HG03175 (cell line): ENCODE results near the gene POFUT2.
"Not testable (repeated sequence)": the region's sequence is repeated elsewhere in the genome, so short reads cannot be mapped to it uniquely, and the experiment has no call there.

Experiments
- ATAC-seq: cut with Tn5 transposase; IDR thresholded peaks from one replicate; pipeline ENCODE4 v1.9.1; 2021; ENCODE audit warnings: mild to moderate bottlenecking, moderate library complexity; ENCODE audit not compliant: unreplicated experiment

The POFUT2 gene

DNA sequence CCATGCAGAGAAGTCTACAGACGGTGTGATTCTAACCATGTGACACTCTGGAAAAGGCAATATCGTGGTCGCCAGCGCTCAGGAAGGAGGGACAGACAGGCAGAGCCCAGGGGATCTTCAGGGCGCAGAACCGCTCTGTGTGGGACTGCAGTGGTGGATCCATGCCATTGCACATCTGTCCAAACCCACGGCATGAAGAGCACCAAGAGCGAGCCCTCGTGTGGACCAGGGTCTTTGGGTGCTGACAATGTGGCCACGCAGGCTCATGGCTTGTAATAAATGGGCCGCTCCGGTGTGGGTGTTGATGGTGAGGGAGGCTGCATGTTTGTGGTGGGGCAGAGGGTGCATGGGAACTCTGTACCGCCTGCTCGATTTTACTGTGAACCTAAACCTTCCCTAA, 25.3 kb upstream of the POFUT2 start:
- no peak for ATAC-seq

DNA sequence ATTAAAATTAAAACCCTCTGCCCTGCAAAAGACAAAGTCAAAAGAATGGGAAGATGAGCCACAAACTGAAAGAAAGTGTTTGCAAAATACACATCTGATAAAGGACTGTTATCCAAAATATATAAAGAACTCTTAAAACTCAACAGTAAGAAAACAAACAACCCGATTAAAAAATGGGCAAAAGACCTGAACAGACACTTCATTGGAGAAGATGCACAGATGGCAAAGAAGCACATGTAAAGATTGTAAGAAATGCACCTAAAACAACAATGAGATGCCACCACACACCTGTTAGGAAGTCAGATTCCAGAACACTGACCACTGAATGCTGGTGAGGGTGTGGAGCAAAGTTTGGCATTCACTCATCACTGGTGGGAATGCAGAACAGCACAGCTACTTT, 24.6 kb upstream of the POFUT2 start:
- no peak for ATAC-seq

DNA sequence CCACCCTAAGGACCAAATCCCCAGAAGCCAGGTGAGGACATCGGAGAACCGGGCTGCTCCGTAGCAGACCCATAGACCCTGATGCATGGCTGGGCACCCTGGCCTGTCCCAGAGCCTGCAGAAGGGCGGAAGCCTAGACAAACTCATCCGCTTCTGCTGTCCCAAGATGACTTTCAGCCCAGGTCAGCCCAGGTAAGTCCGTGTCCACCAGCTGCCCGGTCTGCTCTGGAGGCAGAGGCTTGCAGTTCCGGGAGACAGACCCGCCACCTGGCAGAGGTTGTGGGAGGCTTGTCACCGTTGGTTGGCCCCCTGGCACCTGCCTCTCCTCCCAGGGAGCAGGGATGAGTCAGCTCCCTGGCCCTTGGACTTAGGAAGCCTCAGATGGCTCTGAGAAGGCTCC, 22.8 kb upstream of the POFUT2 start:
- no peak for ATAC-seq

DNA sequence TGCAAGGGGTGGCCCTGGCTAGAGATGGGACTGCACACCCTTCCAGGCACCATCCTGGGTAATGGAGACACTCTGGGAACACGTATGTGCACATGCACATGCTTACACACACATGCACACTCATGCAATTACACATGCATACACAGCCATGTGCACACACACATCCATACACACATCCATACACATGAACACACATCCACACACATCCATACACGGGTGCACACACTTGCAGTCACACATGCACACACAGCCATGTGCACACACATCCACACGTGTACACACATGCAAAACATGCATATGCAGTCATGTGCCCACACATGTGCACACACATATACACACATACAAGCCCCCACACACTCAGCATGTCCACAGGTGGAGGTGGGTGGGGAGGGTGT, 22.3 kb upstream of the POFUT2 start:
- ATAC-seq, result no peak

DNA sequence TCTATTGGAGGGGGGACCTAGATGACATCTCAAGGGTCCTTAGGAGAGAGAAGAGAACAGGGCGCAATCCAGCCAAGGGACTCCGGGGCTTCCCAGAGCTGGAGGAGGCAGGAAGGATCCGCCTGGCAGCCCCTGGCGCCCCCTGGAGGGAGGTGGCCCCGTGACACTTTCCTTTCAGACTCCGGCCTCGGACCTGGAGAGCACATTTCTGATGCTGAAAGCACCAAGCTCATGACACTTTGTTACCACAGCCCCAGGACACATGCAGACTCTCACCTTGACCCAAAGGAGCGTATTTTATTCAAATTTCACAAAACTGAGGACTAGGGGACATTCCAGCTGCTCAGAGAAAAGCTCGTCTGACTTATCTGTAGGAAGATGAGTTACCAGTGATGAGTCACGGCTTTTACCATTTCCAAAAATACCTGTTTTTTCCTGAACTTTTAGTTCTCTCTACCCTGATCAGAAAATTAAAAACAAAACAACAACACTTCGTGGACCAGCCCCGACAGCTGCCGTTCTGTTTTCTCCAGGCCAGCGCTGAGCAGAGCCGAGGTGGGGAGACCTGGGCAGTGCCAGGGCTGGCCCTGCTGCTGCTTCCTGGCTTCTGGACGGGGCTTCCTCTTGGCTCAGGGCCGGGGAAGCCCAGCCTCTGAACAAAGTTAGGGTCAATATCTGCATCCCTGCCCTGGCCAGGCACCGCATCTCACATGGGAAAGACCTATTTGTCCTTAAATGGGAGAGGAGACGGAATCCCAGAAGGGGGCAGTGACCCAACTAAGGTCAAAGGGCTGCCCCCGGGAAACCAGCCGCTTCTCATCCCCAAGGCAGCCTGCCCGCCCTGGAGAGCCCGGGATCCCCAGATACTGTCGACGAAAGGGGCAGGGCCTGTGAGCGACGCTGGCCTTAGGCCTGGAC, 21.6 kb upstream of the POFUT2 start:
- ATAC-seq, result no peak

DNA sequence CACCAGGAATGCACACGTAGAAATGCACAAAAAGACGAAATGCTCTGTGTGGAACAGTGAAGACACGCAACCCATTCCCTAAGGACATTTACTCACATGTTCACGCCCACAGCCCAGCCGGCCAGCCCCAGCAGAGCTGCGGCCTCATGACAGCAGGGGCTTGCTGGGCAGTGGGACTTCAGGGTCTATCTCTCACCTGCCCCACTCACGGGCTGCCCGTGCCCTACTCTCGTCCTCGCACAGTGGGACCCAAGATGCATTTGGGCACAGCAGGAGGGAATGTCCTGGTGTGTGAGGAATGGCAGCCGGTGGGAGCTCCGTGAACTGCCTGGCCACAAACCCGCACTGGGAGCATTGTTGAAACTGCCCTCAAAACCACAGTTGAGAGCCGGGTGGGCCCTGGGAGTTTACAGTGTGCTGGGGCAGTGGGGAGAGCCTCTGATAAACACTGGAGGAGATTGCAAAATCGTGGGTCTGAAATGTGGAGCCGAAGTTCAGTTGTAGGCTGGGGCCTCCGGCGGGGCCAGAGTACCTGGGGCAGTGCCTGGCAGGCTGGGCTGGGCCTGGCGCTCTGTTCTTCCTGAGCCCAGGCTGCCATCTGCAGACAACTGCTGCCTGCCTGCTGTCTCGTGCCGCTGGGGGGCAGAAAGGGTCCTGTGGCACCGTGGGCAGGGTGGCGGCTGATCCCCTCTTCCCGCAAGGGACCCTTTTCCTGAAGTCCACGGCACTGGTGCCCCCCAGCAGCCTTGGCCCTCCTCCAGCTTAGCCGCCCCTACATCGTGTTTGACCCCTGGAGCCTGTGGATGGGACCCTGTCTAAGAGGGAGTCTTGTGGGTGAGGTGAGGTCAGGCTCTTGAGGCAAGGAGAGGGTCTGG, 20.7 kb upstream of the POFUT2 start:
- ATAC-seq, result no peak

DNA sequence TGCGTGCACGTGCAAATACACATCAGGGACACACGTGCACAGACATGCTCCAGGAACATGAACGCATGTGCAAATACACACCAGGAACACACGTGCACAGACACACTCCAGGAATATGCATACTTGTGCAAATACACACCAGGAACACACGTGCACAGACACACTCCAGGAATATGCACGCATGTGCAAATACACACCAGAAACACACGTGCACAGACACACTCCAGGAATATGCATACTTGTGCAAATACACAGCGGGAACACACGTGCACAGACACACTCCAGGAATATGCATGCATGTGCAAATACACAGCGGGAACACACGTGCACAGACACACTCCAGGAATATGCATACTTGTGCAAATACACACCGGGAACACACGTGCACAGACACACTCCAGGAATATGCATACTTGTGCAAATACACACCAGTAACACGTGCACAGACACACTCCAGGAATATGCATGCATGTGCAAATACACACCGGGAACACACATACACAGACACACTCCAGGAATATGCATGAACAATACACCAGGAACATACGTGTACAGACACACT, 20.0 kb upstream of the POFUT2 start:
- not testable (repeated sequence) for ATAC-seq

DNA sequence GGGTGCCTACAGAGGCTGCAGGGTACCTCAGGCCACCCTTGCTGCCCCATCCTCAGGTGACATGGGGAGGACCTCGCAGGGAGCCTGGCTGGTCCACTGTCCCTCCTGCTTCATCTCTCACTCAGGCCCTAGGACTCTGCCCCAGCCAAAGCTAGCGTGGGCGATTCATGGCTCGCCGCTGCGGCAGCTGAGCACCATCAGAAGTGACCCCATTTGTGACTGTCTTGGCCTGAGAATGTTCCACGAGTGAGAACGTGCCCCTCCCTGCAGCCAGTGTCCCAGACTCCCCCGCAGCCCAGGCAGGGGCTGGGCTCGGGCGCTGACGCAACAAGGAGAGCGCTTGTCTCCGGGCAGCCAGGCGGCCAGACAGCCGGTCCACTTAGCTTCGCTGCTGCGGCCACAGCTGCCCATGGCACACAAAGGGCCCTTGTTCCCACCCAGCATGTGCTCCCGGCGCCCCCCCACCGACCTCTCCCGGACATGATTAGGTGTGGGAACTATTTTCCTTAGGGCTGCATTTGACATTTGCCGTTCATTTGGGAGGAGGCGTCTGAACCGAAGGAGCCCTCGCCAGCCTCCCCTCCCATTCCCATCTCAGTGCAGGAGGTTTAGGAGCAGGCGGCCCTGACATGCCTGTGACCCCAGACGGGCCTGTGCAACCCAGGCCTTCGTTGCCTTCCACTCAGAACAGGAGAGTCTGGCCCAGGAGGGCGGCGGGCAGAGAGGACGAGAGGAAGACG, 19.3 kb upstream of the POFUT2 start:
- ATAC-seq, result no peak

DNA sequence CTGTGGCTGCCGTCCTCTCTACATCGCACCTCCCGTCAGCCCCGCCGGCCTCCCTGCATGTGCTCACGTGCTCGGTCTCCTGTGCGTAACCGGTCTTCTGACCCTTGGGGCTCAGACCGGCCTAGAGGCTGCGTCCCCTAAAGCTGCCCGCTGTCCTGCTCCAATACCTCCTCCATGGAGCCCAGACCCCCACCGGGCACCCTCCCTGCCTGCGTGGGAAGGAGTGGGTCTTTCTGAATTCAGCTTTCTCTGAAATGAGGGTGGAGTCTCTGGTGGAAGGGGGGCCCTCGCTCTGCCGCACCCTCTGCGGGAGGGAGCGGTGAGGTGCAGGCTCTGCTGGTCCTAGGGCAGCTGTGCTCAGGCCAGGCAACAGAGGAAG, 18.7 kb upstream of the POFUT2 start:
- ATAC-seq, result no peak

DNA sequence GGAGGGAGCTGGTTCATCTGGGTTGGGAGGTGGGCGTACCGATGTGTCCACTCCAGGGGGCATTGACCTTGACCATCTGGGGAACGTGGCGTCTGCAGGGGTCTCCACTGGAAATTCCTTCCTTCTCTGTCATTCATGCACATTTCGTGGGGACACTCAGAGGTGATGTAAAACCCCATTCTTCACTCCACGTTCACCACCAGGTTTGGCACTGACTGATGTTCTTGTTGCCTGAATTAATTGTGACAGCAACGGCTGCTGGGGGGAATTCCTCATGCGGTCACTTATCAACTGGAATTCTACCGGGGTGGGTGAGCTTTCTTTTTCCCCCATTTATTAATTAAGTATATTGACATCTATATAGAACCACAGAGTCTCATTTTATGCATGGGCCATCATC, 18.1 kb upstream of the POFUT2 start:
- no peak for ATAC-seq

DNA sequence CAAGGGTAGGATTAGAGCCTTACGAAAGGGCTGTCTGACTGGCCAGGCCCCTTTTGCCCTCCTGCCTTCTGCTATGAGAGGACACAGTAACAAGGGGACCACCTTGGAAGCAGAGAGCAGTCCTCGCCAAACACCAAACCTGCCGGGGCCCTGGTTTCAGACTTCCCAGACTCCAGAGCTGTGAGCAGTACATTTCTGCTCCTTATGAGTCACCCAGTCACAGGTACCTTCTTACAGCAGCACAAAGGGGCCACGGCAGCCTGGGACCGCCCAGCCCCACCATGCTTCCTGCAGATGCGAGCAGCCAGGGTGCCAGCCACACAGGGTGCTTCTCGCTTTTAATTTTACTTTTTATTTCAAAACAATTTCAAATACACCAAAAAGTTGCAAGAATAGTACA, 17.2 kb upstream of the POFUT2 start:
- no peak for ATAC-seq

DNA sequence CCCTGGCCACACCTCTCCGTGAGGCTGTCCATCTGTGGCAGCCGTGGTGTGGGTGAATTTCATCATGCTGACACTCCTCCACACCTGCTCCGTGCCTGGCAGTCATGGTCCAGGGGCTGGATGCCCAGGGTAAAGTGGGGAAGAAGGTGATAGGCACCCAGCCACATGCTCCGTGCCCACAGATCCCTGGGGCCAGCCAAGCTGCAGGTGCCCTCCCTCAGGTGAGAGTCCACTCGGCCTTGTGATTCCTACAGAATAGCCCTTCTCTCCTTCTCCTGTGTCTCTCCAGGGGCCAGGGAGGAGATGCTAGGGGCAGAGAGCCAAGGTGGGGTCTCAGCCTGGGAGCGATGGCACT, 16.8 kb upstream of the POFUT2 start:
- no peak for ATAC-seq

DNA sequence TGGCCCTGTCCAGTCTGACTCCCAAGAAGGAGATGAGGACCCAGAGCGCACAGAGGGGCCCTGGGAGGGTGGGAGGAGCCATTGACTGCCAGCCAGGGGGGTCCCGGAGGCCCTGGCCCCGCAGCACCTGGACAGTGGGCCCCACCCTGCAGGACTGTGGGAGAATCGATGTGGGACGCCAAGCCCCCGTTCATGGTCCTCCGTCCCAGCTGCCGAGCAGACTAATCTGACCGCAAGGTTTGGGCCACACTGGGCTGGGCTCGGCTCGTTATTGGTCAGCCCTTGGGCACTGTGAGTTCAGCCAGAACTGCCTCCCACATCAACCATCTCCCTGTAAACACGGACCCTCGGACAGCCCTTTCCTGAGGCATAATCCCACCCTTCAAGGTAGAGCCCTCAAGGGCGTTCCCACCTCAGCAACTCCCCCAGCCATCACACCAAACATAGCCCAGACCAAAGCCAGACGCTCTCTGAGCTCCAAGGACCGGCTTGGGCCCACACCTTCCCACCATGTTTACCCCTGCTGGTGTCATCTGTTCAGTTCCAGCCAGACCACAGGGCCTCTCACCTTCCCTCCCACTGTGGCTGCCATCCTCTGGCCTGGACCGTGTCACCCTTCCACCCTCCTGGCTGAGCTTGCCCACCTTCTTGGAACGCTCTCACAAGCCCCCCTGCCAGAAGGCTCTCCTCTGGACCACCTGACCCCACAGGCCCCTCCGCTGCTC, 16.2 kb upstream of the POFUT2 start:
- no peak for ATAC-seq

DNA sequence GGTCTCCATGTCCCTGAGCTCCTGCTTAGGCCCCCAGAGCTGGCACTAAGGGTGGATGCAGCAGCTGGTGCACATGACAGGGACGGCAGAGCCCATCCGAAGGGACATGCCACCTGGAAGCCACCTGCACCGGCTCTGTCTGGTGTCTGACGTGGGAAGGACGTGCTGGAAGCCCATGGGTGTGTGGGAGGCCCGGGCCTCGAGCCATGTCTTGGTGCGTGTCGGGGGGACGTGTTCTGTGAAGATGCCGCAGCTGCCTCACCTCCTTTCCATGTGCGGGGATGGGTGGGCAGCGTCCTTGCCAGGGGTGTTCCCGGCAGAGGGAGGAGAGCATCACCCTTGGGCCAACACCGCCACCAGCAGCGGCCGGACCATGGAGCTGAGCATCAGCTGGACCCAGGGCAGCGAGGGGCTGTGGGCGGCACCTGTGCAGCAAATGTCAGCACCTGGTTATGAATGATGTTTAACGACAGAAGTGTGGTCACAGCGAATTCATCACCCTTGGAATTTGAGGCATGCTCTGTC, 15.5 kb upstream of the POFUT2 start:
- ATAC-seq, result no peak

DNA sequence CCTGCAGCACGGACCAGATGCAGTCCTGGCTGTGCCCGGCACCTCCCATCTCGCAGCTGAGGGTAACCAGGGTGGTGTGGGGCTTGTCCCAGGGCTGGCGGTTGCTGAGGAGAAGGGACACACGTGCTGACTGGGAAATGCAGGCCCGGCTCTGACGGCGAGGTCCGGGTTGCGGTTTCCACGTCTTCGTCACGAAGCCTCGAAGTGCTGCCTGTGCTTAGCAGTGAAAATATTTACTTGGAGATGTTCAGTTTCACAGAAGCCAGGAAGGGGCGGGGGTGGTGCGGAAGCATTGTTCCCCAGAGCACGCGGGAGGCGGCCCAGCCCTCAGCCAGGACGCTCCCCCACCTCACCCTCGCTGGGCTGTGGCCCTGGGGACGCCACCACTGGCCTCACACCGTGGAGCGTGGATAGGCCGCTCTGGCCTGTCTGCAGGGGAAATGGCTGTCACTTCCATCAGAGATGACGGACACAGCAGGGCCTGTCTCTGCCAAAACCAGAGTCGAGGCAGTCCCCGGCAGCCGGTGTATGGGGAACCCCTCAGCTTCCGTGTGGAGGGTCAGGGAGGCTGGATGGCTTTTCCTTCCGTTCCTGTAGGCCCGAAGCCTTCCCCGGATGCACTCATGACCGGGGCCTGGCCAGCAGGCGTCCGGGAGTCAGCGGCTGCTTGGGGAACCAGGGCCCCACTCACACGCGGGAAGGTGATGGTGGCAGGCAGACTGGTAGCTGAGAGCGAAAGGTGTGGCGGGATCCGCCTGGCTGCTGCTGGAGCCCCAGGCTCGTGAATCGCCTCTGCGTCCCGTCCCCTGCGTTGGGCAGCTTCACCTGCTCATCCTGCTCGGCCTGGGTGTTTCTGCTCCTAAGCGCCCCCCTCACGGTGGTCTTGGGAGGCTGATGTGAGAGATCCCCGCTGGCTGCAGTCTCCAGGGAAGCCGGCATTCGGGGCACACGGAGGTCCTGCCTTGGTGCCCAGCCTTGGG, 14.7 kb upstream of the POFUT2 start:
- no peak for ATAC-seq

DNA sequence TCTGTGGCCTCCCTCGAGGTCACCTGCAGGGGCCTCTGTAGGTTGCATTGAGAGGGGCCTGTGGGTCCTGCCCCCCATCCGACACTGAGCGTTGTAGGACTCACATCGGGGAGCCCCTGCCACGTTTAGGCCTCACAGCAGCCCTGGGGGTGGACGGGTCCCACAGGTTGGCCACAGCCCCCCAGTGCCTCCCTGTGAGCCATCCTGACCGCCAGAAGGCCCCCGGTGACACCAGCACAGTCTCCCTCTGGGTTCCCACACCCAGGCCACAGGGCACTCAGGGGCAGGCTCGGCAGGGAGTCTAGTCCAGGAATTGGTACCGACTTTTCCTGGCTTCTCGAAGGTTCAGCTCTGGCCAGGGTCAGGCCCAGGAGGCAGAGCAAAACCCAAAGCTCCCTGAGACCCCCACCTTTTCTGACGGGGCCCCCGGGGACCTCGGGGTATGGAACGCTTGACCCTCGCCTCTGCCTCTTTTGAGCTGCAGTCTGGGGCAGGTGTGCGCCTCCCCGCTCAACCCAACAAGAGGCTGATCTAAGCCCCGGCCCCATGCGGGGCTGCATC, 13.9 kb upstream of the POFUT2 start:
- ATAC-seq, result no peak

DNA sequence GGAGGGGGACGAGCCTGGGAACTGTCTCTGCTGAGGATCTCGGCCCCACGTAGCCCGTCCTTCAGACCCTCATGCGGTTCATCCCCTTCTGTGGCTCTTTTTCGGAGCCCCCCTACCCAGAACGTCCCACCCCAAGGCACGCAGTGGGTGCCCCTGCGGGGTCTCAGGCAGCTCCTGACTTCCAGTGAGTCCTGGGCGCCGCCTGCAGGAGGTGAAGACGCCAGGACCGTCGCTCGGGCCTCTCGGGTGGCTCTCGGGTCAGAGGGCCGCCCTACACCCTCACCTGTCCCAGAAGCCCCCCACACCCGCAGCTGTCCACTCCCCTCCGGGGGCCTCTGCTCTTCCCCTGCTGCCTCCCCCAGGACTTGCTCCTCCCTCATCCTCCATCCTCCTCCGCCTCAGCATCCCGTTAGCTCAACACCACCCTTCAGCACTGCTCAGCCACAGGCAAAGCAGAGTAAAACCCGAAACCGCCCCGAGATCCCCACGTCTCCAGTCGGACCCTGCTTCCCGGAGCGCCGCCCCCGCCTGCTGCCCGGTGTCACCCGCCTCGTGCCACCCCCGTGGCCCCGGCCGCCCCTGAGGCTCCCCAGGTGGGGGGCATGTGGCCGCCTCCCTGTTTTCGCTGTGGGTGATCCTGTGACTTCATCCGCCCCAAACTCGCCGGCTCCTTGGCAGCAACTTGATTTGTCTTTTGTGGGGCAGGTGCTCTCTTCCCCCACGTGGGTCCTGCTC, 13.3 kb upstream of the POFUT2 start:
- no peak for ATAC-seq
